HG02642 (cell line): Measurements from ENCODE around the gene GNB1.

Experiments used
- ATAC-seq: cut with Tn5 transposase; IDR thresholded peaks from one replicate; pipeline ENCODE4 v1.9.1; 2021; ENCODE audit warnings: mild to moderate bottlenecking; ENCODE audit not compliant: unreplicated experiment, poor library complexity

GNB1 gene

DNA sequence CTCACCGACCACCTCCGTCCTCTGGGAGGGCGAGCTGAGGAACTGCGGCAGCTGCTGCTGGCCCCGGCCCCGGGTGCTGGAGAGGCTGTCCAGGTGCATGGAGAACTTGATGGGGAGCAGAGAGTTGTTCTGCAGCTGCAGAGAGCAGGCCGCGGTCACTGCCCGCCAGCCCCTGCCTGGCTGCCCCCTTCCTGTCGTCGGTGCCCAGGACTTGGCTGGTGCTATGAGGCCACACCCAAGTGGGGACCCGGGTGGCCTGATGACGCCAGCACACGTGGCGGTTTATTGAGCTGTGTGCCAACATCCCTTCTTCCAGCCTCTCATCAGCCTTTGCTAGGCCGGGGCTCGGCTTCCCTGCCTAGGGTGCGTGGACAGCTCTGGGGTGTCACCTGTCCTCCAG, 33.5 kb upstream of the GNB1 start:
- no peak for ATAC-seq

DNA sequence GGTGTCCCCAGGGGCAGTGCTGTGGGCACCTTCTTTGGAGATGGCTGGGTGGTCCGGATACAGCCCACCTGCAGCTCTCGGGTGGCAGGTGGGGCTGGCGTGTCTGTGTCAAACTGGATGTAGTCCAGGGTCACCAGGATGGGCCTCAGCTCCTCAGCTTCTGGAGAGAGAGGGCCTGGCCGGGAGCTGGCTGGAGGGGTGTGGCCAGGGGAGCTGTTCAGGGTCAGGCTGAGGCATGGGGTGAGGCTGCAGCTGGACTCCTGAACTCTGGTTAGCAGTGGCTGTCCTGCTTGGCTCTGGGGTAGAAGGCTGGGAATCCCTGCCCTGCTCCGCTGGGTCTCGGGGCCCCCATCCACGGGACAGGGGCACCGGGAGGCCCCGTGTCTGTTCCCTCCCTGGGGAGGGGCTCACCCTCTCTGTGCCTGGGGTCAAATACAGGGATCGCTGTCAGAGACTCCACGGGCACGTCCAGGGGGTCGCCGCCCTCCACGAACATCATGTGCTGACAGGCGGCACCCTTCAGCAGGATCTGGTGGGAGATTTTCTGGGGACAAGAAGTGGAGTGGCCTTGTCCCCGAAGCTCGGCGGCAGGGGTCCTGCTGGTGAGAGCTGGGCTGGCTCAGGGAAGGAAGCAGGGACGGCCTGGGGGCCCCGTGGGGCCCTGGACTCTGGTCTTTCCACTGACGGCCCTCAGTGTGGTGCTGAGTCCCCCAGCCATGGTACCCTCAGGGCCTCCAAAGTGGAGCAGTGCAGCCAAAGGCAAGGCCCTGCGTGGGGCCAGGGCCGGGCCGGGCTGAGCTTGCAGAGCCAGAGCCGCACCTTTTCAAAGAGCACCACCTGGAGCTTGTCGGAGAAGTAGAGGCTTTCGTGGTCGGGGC, 32.3 kb upstream of the GNB1 start:
- ATAC-seq = no peak

DNA sequence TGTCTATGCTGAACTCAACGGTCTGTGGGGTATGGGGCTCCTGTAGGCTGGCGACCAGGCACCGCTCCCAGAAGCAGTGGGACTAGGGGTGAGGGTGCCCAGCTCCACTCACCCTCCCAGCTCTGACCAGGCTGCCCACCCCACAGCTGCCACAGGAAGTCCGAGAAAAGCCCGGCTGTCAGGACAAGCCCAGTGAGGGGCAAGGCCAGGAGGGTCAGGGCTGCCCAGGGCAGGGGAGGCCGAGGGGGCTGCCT, 31.7 kb upstream of the GNB1 start:
- ATAC-seq = no peak

DNA sequence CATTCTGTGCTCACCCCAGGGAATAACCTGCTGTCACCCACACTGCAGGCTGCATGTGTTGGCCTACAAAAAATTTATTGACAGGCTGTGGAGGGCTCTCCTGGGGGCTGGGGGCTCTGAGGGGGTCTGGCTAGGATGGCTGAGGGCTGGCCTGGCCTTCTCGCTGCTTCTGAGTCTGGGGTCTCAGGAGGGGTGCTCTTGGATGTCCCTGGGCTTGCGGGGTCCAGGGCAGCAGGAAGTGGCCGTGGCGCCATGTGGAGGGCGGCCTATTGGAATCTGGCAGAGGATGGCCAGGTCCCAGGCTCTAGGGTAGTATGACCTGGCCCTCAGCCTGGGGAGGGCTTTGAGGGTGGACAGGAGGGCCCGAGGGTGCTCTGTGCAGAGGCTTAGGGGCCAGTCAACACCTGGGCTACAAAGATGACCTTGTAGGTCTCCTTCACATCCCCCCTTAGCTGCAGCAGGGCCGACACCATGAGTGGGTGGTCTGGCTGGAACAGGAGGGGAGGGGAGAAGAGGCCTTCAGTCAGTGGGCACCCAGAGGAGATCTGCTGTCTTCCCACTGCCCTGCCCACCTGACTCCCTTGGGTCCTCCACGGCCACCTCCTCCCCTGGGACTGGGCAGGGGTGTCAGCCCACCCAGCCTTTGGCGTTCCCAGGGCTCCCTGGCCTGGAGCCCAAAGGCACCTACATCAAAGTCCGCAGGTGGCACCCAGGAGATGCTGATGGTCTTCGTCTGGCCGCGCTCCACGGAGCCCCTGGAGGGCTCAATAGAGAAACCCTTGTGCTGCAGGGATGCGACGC, 31.2 kb upstream of the GNB1 start:
- no peak for ATAC-seq

DNA sequence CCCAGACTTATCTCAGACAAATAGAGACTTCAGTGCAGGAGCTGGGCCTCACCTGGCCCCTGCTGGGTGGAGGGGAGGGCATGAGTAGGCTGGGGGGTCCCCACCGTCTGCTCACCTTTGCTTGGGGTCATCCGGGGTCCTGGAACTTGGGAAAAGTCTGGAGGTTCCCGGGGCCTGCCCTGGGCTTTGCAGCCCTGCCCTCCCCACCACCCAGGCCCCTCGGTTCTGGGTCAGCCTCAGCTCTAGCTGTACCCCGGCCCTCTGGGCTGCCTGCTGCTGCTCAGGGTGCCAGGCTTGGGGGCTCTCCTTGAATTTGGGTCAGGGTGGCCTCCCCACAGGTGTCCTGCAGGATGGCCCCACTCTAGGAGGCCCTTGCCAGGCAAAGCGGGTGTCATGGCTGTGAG, 30.6 kb upstream of the GNB1 start:
- ATAC-seq = no peak

DNA sequence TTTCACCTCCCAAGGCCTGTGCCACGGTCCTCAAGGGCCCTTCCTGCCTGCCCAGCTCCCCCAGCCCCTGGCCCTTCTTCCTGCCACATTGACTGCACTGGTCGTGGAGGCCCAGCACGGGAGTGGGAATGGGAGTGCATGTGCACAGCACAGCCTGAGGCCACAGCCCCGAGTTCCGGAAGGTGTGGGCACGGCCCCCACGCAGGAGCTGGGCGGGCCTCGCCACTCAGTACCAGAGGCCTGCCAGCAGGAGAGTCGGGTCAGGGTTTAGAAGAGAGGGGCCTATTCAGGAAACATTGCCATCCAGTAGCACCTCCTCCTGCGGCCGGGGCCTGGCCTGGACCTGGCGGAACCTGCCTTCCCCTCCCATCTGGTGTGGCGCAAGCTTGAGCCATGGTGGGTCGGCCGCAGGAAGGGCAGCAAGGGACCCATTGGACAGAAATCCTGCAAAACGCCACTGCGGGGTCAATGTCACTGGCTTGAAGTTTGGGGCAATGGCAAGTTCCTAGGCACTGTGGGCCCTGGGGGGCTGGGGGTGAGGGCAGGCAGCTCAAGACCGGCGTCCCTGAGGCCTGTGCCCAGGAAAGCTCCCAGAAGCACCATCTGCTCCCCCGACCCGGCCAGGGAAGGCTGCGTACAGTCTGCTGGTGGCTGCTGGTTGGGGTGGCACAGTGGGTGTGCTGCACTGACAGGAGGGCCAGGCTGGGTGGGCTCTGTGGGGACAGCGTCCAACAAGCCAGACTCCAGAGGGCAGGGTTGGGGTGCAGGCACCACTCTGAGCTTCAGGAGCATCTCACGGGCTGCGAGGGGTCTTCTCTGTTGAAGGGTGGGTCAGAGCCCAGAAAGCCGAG, 29.9 kb upstream of the GNB1 start:
- no peak for ATAC-seq

DNA sequence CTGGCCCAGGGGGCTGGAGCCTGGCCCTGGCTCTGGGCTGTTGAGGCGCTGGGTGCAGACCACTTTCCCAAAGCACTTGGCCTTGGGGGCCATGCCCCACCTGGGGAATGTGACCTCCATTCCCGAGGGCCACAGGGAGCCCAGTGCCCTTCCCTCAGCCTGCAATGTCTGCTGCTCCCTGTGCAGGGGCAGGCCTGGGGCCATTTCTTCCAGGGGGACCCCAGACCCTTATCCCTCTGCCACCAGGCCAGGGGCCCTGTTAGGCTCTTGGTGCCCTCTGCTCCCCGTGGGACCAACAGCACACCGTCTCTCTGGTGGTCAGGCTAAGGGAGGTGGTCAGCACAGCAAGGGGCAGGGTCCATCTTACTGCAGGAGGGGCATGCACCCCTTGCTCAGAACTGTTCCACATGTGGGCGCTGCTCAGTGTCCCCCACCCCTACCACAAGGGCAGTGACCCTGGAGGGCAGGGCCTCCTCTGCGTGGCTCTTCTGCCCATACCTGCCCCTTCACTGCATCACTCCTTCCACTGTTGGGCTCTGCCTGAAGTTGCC, 29.2 kb upstream of the GNB1 start:
- ATAC-seq = no peak

DNA sequence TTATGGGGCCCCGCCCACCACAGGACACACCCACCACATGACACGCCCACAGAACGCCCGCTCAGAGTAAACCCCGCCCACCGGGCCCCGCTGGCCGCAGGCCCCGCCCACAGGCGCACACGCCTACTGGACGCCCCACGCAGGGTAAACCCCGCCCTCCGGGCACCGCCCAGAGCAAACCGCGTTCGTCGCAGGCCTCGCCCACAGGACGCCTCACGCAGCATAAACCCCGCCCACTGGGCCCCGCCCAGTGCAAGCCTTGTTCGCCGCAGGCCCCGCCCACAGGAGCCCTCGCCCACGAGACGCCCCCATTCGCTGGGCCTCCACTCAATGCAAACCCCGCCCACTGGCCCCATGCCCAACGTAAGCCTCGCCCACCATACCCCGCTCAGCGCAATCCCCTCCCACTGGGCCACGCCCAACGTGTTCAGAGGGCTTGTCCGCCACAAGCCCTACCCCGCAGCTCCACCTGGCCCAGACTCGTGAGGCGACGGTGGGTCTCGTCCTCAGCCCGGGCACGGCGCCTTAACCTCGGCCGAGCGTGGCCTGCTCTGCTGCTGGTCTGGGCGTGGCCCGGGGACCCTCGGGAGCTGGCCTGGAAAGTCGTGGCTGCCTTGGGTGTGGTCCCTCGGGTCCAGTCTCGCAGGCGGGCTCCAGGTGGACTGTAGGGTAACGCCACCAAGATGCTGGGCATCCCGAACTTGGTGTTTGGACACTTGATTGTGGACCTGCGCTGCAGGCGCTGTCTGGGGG, 28.6 kb upstream of the GNB1 start:
- ATAC-seq = peak; percentile 84

DNA sequence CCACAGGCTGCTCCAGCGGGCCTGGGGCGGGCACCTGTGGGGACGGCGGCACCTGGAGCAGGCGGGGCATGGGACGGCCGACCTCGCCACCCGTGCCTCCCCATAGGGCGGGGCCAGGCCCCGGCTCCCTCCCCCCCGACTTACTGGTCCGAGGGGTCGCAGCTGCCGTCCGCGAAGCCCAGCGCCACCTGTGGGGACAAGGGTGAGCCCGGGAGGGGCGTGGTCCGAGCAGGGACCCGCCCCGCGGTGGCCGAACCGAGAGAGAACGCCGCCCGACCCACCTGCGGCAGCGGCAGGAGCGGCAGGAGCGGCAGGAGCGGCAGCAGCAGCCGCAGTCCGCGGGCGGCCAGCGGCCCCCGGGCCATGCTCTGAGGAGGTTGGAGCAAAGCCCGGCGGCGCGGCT, 28.0 kb upstream of the GNB1 start, which contains the start of gene TMEM52:
Gene TMEM52, minus strand, starts transcription at position 379 of the 403 bp plus-strand sequence. Its CDS starts 14 bp downstream, at position 365.
- no peak for ATAC-seq

DNA sequence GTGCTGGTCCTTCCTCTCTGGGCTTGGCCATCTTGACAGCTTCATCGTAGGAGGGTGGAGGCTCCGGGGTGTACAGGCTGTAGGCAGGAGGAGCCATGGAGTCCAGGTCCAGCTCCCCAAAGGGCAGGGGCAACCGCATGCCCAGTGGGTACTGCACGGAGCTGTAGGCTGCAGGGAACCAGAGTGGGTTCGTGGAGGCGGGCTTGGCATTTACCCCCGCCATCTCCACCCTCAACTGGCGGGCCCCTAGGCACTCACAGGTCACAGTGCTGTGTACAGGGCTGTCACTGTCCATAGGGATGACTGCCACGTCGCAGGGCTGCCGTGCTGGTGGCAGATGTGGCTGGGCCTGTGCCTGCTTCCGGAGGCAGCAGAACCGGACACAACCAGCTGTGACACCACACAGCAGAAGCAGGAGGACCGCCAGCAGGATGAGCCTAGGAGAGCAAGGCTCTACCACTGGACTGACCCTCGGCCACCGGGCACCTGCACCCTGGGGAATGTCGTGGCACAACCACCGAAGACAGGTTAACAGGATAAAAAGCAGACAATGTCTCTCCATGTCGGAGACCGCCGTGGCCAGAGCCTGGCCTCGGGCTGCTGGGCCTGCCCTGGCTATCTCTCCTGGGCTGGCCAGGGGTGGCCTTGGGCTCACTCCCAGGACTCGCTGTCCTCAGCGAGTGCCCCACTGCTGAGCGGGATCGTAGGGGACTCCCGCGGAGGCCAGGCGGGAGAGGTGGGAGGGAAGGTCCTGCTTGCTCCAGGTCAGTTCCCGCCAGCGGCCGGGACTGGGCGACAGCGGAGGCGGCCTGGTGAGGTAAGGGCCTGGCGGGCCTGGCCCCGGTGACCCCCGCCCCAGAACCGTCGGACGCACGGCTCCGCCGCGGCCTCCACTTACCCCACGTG, 27.4 kb upstream of the GNB1 start:
- ATAC-seq = no peak

DNA sequence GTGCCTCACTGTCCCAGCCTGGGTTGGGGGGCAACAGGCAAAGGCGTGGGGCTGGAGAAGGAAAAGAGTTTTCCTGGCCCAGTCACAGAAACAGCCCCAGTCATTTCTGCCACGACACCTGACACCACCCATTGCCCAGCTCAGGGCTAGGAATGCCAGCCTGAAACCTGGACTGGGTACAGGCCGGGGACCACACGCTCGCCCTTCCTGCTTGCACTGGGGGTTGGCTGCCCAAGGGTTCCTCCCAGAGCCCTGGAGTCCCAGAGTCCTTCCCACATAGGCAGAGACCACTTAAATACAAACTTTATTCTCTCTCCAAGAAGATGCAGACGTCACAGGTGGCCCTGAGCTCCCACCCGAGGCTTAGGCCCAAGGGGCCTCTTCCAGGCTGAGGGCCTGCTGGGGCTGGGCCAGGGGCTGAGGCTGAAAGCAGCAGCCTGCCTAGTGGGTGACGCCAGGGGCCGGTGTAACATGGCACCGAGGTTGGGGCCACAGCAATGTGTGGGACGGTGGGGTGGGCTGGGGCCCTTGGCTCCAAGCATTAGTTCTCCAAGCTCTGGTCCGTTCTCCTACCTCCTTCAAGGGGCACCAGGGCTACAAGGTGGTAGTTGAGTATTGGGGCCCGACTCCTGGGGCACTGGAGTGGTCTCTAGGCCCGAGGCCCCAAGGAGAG, 26.6 kb upstream of the GNB1 start:
- ATAC-seq = no peak

DNA sequence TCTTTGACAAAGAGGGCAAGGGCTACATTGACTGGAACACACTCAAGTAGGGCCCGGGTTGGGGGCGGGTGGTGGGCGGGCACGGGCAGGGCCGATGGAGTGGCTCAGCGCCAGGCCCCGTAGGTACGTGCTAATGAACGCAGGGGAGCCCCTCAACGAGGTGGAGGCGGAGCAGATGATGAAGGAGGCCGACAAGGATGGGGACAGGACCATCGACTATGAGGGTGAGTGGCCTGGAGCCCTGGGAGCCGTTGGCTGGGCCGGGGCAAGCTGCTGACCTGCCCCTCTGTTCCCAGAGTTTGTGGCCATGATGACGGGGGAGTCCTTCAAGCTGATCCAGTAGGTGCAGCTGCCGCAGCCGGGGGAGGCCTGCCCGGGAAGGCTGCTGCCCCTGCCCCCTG, 26.0 kb upstream of the GNB1 start:
- no peak for ATAC-seq

DNA sequence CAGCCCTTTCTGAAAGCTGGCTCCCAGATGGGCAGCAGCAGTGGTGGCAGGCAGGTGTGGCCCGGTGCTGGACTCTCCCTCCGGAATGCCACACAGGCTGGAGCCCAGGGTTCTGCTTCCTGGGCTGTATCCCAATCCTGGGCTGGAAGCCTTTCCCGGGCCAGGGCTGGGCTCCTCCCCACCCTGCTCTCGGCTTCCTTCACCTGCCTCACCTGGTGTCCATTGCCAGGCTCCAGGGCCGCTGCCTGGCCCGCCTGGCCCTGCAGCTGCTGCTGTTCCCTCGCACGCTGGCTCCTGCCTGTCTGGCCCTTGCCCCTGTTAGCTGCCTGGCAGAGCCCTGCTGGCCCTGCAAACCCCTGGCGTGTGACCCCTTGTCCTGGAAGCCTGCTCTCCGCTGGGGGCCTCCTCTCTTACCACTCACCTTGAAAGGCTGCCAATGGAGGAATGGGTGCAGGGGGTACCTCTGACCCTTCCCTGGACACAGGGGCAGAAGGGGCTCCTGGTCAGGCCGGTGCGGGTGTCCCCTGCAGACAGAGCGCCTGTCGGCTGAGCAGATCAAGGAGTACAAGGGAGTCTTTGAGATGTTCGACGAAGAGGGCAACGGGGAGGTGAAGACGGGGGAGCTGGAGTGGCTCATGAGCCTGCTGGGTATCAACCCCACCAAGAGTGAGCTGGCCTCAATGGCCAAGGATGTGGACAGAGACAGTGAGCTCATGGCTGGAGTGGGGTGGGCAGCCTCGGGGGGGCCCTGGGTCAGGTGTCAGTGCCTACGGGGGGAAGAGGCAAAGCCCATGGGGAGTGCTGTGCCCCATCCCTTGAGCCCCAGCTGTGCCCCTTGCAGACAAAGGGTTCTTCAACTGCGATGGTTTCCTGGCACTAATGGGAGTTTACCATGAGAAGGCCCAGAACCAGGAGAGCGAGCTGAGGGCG, 25.3 kb upstream of the GNB1 start:
- ATAC-seq = no peak

DNA sequence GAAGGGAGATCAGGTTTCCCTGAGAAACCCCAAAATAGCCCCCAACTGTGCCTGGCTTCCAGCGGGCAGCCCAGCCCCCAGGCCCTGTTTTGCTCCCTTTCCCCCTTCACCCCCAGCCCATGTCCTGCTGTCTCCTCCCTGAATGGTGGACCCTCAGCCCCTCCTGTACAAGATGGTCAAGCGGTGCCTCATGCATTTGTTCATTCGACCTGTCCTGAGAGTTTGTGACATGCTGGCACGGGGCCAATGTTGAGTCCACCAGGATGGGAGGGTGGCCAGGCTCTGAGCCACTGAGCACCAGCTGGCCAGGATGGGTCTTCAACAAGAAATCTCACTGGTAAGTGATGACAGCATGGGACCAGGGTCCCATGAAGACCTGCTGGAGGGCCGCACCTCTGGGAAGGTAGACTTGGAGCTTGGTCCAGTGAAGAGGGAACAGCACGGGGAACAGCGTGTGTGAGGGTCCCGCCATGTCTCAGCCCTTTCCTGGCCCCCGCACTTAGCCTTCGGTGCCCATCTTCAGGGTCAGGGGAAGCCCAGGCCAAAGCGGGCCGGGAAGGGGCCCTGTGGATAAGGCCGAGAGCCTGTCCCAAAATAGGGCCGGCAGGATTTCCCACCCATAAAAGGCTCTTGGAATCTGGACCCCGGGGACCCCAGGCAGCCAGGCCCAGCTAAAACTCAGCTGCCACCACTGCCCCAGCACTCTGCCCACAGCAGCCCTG, 24.2 kb upstream of the GNB1 start, which contains the start of gene CALML6:
Gene CALML6, plus strand, starts transcription at position 290 of the 722 bp plus-strand sequence. Its CDS starts 21 bp downstream, at position 311.
- no peak for ATAC-seq

DNA sequence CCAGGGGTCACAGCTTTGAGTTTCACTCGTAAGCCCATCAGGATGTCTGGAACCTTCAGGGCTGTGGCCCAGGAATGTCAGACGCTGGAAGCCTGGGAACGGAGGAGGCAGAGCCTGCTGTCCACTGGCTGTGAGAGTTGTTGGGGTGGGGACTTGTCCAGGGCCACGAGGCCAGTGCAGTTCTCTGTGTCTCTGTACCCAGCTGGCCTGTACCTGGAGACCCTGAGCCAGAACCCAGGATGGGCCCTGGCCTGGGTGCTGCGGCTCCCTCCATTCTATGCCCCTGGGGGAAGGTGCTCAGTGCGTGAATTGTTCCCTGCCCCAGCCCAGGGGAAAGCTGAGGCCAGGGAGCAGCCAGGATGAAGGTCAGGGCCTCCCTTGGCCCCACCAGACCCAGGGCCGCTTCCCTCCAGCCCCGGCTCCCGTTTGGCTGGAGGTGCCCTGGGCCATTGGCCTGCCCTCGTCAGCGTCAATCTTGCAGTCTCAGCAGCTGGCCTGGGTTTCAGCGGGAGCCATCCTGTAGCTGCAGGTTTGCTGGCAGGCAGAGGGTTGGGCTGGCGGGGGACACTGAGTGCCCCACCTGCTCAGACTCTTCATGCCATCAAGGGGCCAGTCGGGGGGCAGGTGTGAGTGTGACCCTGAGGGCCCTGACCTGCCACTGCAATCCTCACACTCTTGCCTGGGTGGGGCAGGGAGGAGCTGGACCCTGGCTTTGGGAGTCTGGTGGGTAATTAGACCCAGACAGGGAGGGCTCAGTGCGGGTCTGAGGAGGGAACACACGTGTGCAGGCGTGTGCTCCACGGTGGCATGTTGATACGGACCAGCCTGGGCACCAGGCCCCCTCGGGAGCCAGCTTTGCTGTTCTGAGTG, 23.4 kb upstream of the GNB1 start:
- no peak for ATAC-seq
